Right lobe of liver (tissue), 6 donors: Measurements from ENCODE around the gene KCNH1. TPM values are rescaled to one million over a fixed set of nuclear protein-coding genes. Genes with fewer than 3 reads are reported as not detected.
A peak's percentile ranks its signal among the peaks of the same experiment; 100 is the strongest.

Experiments used
- ATAC-seq, 4 donors: fragments of 200-7000 bp; cut with Tn5 transposase; one replicate each; pipeline ENCODE4 v1.9.1; 2020; ENCODE audit warnings: mild to moderate bottlenecking in 4 of 4, moderate library complexity in 4 of 4
- DNase-seq, 3 donors: peaks; one replicate each; pipeline ENCODE4 v3.0.0-alpha.2; 2020
- H3K27ac ChIP-seq, 3 donors: fragments of 200-600 bp; one replicate each; pipeline ENCODE4 v1.8.0; 2022
- H3K27me3 ChIP-seq, 2 donors: fragments of 200-600 bp; one replicate each; pipeline ENCODE4 v1.8.0; 2022
- H3K36me3 ChIP-seq, 4 donors: fragments of 200-600 bp; sonication (generic) in 1 of 4; one replicate each; pipeline versions ENCODE4 v1.5.1 to v1.8.0; 2017 to 2022; ENCODE audit warnings: control low read depth in 1 of 4
- H3K4me1 ChIP-seq, 4 donors: fragments of 200-600 bp; sonication (generic) in 1 of 4; one replicate each; pipeline versions ENCODE4 v1.5.1 to v1.8.0; 2017 to 2022; ENCODE audit warnings: control low read depth in 1 of 4
- H3K4me3 ChIP-seq, 3 donors: fragments of 200-600 bp; one replicate each; pipeline ENCODE4 v1.8.0; 2022
- H3K9me3 ChIP-seq, 4 donors: fragments of 200-600 bp; sonication (generic) in 1 of 4; one replicate each; pipeline versions ENCODE4 v1.5.1 to v1.8.0; 2017 to 2022; ENCODE audit warnings: control low read depth in 1 of 4
- POLR2A ChIP-seq: fragments of 450-650 bp; IDR thresholded peaks from one replicate; pipeline ENCODE4 v1.6.1; 2017; ENCODE audit warnings: antibody characterized with exemption, mild to moderate bottlenecking
- WGBS: methylation state at CpG from one replicate; pipeline ENCODE4 v1.1.6; 2018; ENCODE audit warnings: low coverage, low lambda C conversion rate; ENCODE audit not compliant: insufficient coverage; ENCODE audit errors: missing lambda C conversion rate; 5-methylcytosine and 5-hydroxymethylcytosine counted together
- intact Hi-C, 2 donors: fragments of 100-400 bp; cut with DNase I; formaldehyde crosslinking; loops; one replicate each; pipeline versions ENCODE4 v1.11.2 to v1.14.1; 2022
- long read RNA-seq: library from polyadenylated mRNA; unstranded; transcript quantifications from one replicate; pipeline ENCODE4 v2.0.0, GENCODE V29; 2019
- total RNA-seq, 6 experiments: library from RNA; depleted of rRNA in 2 of 6; stranded (reverse); fragments of >200 nt in 2 of 6; fragmentation: NEBNext Ultra II Directional in 3 of 6; extraction: Animal tissue kit (Norgen Biotek cat#: 25700) in 3 of 6; gene quantifications; one replicate each; pipeline versions ENCODE4 v1.1.0 to v1.2.4, GENCODE V29; 2016 to 2023
- TF ChIP-seq, protein P1 (sequence below), 4 donors: fragments of 200-600 bp in 3 of 4; fragments of 450-650 bp in 1 of 4; IDR thresholded peaks; one replicate each; pipeline versions ENCODE4 v1.5.1 to v1.8.0; 2016 to 2022; ENCODE audit warnings: antibody characterized with exemption in 4 of 4, mild to moderate bottlenecking in 2 of 4
- donor health status: DM: no; HTN: yes; CAD: no.
- donor health status: DM: no; HTN: no; CAD: no.
- donor health status: DM: no; HTN: no; CAD: no.
- donor health status: DM: no; HTN: yes; CAD: no.
- donor health status: DM: no; HTN: yes; CAD: no.

KCNH1 gene, protein sequence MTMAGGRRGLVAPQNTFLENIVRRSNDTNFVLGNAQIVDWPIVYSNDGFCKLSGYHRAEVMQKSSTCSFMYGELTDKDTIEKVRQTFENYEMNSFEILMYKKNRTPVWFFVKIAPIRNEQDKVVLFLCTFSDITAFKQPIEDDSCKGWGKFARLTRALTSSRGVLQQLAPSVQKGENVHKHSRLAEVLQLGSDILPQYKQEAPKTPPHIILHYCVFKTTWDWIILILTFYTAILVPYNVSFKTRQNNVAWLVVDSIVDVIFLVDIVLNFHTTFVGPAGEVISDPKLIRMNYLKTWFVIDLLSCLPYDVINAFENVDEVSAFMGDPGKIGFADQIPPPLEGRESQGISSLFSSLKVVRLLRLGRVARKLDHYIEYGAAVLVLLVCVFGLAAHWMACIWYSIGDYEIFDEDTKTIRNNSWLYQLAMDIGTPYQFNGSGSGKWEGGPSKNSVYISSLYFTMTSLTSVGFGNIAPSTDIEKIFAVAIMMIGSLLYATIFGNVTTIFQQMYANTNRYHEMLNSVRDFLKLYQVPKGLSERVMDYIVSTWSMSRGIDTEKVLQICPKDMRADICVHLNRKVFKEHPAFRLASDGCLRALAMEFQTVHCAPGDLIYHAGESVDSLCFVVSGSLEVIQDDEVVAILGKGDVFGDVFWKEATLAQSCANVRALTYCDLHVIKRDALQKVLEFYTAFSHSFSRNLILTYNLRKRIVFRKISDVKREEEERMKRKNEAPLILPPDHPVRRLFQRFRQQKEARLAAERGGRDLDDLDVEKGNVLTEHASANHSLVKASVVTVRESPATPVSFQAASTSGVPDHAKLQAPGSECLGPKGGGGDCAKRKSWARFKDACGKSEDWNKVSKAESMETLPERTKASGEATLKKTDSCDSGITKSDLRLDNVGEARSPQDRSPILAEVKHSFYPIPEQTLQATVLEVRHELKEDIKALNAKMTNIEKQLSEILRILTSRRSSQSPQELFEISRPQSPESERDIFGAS
- total RNA-seq = not detected
- long read RNA-seq = 0 reads

DNA sequence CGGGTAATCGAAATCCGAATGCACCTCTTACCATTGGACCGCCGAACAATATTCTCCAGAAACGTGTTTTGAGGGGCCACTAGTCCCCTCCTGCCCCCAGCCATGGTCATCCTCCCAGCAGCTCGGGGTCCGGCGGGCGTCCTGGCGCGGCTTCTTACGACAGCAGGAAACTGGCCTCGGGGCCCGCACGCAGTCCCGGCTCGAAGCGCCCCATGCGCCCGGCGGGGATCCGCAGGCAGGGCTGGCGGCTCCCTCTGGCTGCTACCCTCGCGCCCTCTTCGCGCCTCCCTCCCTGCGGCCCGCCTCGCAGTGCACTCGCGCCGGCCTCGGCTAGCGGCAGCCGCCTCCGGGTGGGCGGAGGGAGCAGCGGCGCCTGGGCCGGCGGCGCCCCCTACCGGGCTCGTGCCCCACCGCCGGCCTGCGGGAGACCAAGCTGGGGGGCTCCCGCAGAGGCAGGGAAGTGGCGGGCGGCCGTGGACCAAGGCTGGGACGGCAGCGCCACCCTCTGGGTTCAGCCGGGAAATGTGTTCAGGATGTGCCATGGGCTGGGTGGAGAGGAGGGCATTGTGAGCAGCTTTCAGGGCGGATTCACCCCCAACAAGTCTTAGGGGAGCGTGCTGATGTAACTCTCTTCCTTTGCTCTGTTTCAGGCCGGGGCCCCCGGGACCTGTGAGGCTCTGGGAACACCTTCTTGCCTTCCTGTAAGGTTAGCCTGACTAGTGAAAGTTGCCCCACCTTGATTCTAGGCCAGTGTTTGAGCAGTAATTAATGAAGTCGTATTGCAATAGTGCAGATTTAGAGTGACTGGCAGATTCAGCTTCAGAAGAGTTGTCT is at the start of gene KCNH1:
TSS of gene KCNH1 (minus strand) at position 313 of the 834 bp plus-strand sequence. CDS start at position 110, 203 bp downstream.
- Histone ChIP-seq H3K27ac (no peak within 1 kb of the TSS), H3K9me3 (no peaks in the 10 kb centered on the region), H3K36me3 (no peaks in the 10 kb centered on the region), H3K4me1 (peaks cover 0 to 12% (median 3%) of the 10 kb centered on the region in 4 donors), H3K27me3 (peaks cover 0 to 20% of the 10 kb centered on the region in 2 donors), H3K4me3 (peak within 1 kb of the TSS; percentile 25 to 45 (median 32))
- DNase-seq (peak; percentile 65 to 71 (median 70)), ATAC-seq (peak; percentile 88 to 97 (median 96))
- 6% methylated on average over 8 of the region's 61 CpGs for WGBS
- intact Hi-C loops = loop anchor here (5.0 to 10.0 kb wide), 2 partner anchors 549 to 552 kb away; no protein-coding TSS in a partner anchor
- no peak for TF ChIP-seq POLR2A
- TF ChIP-seq, protein P1, sequence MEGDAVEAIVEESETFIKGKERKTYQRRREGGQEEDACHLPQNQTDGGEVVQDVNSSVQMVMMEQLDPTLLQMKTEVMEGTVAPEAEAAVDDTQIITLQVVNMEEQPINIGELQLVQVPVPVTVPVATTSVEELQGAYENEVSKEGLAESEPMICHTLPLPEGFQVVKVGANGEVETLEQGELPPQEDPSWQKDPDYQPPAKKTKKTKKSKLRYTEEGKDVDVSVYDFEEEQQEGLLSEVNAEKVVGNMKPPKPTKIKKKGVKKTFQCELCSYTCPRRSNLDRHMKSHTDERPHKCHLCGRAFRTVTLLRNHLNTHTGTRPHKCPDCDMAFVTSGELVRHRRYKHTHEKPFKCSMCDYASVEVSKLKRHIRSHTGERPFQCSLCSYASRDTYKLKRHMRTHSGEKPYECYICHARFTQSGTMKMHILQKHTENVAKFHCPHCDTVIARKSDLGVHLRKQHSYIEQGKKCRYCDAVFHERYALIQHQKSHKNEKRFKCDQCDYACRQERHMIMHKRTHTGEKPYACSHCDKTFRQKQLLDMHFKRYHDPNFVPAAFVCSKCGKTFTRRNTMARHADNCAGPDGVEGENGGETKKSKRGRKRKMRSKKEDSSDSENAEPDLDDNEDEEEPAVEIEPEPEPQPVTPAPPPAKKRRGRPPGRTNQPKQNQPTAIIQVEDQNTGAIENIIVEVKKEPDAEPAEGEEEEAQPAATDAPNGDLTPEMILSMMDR (IDR thresholded peaks at IDR 0.05) = peak; percentile 79 to 89 (median 84)

DNA sequence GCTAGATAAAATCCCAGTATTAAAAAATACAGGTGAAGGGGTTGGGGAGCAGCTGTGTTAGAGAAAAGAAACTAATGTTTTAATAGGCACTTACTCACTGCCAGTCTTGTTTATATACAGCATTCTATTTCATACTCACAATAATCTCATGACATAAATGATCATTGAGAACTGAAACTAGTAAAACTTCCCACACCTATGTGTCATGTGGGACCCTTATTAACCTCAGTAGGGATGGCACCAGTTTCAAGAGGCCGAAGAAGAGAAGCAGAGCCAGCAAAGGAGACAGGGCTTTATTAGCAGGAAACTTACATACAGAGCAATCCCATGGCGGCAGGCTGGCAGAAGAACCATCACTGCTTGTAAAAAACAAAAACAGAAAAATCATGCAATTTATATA is 48.8 kb upstream of the KCNH1 start:
- H3K9me3 ChIP-seq = no peaks in the 10 kb centered on the region
- 50% methylated on average over 1 of the region's 2 CpGs for WGBS
- H3K36me3 ChIP-seq = no peaks in the 10 kb centered on the region
- ATAC-seq (no peak), DNase-seq (no peak)
- no peaks in the 10 kb centered on the region for H3K27me3 ChIP-seq
- no peak overlapping the region for H3K27ac ChIP-seq
- intact Hi-C loops = no loop called here
- TF ChIP-seq POLR2A = no peak
- no peak overlapping the region for H3K4me3 ChIP-seq
- no peaks in the 10 kb centered on the region for H3K4me1 ChIP-seq

DNA sequence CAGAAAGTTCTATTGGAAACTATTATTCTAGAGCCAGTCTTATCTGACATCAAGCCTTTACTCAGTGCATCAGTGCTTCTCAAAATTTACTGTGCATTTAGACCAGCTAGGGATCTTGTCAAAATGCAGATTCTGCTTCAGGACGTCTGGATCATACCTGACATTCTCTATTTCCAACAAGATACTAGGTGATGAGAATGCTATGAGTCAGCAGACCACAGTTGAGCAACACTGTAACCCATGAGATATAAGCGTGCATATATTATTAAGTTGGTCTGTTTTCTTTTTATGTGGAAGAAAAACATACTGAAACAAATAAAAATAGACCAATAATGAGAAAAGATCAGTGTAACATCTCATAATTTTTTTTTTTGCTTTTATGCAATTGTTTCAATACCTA is 40.4 kb upstream of the KCNH1 start:
- no peaks in the 10 kb centered on the region for H3K4me1 ChIP-seq
- no peak overlapping the region for H3K27ac ChIP-seq
- no peaks in the 10 kb centered on the region for H3K9me3 ChIP-seq
- intact Hi-C loops = no loop called here
- TF ChIP-seq, protein P1 (IDR thresholded peaks at IDR 0.05) = no peak
- no peak for TF ChIP-seq POLR2A
- no peak overlapping the region for H3K4me3 ChIP-seq
- no peak for DNase-seq
- WGBS = 37% methylated on average over 2 of the region's 2 CpGs
- no peaks in the 10 kb centered on the region for H3K36me3 ChIP-seq
- no peak for ATAC-seq
- no peaks in the 10 kb centered on the region for H3K27me3 ChIP-seq

DNA sequence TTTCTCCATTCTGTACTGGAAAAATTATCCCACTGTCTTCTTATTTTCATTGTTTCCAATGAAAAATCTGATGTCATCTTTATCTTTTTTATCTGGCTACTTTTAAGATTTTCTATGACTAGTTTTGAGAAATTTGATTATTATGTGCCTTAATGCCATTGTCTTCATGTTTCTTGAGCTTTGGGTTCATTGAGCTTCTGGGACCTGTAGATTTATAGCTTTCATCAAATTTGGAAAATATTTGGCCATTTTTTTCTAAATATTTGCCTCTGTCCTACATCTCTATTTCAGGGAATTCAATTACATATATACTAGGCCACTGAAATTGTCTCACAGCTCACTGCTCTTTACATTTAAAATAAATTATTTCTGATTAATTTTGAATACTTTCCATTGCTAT is 38.7 kb upstream of the KCNH1 start:
- no peaks in the 10 kb centered on the region for H3K9me3 ChIP-seq
- no peaks in the 10 kb centered on the region for H3K4me1 ChIP-seq
- ATAC-seq (no peak), DNase-seq (no peak)
- no peak for TF ChIP-seq POLR2A
- TF ChIP-seq, protein P1 (IDR thresholded peaks at IDR 0.05) = no peak
- H3K36me3 ChIP-seq = no peaks in the 10 kb centered on the region
- no peak overlapping the region for H3K27ac ChIP-seq
- no peaks in the 10 kb centered on the region for H3K27me3 ChIP-seq
- intact Hi-C loops = no loop called here
- H3K4me3 ChIP-seq = no peak overlapping the region
